CD1c-positive myeloid dendritic cell (primary cell): Measurements from ENCODE around the gene NPHP1.
"Not testable (repeated sequence)": the region's sequence is repeated elsewhere in the genome, so short reads cannot be mapped to it uniquely, and the experiment has no call there.

Source experiments
- DNase-seq: peaks from one replicate; pipeline ENCODE4 v3.0.0-alpha.2; 2016; ENCODE audit errors: extremely low spot score

Gene NPHP1

GRCh38 chr2:110197452-110197851 is 7.4 kb downstream of the NPHP1 start:
- no peak for DNase-seq

GRCh38 chr2:110190169-110190568 is 14.6 kb downstream of the NPHP1 start:
- not testable (repeated sequence) for DNase-seq

GRCh38 chr2:110182449-110182848 is 22.4 kb downstream of the NPHP1 start:
- DNase-seq: no peak

GRCh38 chr2:110180036-110180435 is 24.8 kb downstream of the NPHP1 start:
- DNase-seq: no peak

DNA sequence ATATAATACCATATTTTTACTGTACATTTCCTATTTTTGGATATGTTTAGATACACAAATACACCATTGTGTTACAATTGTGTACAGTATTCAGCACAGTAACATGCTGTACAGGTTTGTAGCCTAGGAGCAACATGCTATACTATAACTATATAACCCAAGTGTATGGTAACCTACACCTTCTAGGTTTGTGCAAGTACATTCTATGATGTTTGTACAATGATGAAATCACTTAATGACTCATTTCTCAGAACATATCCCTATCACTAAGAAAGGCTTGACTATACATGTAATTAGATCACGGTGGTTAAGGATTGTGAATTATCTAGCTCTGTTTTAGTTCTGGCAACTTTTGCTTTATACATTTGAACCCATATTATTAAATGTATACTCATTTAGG is 31.3 kb downstream of the NPHP1 start:
- no peak for DNase-seq

GRCh38 chr2:110172506-110172905 is 32.3 kb downstream of the NPHP1 start:
- no peak for DNase-seq

DNA sequence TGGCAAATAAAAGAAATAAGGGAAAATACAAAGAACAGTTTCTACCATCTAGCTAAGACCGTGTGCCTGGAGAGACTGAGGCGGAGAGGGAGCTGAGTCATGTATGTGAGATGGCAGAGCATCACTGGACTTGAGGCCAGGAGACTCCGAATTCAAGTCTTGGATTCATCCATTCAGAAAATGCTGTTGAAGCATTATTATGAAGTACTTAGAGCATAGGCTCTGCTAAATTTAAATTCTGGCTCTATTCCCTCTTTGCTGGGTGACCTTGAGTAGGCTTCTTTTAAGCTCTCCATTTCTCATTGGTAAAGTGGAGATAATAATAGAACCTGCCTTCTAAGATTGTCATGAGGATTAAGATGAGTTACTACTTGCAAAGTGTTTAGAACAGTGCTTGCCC is 34.7 kb downstream of the NPHP1 start:
- no peak for DNase-seq

- DNase-seq: no peak
Observed at GRCh38 chr2:110167326-110168000, 37.4 kb downstream of the NPHP1 start.

GRCh38 chr2:110166266-110166665 is 38.5 kb downstream of the NPHP1 start:
- no peak for DNase-seq

- DNase-seq: peak; percentile 36
Observed at GRCh38 chr2:110157153-110157793, 47.5 kb downstream of the NPHP1 start.

GRCh38 chr2:110154828-110155227 is 50.0 kb downstream of the NPHP1 start:
- not testable (repeated sequence) for DNase-seq

- DNase-seq: not testable (repeated sequence)
Observed at GRCh38 chr2:110154188-110154587, 50.6 kb downstream of the NPHP1 start.

DNA sequence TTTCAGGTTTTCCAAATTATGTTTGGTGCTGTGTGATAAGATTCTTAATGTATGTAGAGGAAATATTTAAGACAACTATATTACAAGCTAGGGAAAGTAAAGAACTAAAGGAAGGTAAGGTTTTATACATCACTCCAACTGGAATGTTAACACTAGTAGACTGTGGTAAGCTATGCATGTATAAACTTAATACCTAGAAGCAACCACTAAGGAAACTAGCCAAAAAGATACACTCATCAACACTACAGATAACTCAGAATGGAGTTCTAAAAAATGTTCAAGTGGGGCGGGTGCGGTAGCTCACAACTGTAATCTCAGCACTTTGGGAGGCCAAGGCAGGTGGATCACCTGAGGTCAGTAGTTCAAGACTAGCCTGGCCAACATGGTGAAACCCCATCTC is 51.4 kb downstream of the NPHP1 start:
- DNase-seq: no peak

- DNase-seq: no peak
Observed at GRCh38 chr2:110152943-110153342, 51.9 kb downstream of the NPHP1 start.

- DNase-seq: no peak
Observed at GRCh38 chr2:110149330-110150220, 55.2 kb downstream of the NPHP1 start.

DNA sequence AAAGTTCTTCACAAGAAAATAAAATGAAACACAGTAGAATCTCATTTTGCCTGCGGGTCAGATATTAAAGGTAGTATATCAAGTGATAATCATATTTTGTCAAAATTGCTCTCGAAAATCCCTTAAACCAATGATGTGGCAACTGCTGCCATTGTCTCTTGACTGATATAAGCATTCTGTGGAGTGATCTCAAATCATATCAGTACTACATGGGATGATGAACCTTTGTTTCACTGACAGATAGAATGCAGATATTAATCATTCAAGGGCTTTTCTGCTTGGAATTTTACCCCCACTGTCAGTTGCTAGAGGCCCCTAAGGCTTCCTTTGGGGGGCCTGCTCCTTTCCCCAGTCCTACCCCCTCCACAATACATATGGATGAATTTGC is 57.9 kb downstream of the NPHP1 start:
- no peak for DNase-seq

- DNase-seq: no peak
Observed at GRCh38 chr2:110146183-110146944, 58.4 kb downstream of the NPHP1 start.

DNA sequence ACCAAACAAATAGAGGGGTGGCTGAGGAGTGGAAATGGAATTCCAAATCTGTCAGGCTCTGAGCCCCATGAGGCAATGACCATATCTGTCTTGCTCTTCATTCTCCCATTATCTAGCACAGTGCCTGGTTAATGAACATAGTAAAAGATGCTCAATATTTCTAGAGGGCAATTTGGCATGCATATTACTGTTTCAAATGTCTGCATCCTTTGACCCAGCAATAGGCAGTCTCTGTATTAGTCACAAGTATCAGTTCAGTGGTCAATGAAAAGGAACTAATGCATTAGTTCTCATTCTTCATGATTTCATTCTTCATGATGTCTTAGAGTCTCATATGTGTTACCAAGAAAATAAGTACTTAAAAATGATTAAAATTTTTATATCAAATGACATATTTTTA is 60.8 kb downstream of the NPHP1 start:
- DNase-seq: no peak

GRCh38 chr2:110140401-110140800 is 64.4 kb downstream of the NPHP1 start:
- no peak for DNase-seq

DNA sequence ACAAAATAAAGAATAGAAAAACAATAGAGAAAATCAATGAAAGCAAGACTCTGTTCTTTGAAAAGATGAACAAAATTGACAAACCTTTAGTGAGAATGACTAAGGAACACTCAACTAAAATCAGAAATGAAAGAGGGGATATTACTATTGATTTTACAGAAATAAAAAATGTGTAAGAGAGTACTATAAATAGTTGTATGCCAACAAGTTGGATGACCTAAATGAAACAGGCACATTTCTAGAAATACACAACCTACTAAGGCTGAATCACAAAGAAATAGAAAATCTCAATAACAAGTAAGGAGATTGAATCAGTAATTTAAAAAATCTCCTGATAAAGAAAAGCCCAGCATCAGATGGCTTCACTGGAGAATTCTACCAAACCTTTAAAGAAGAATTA is 70.8 kb downstream of the NPHP1 start:
- DNase-seq: no peak

- DNase-seq: no peak
Observed at GRCh38 chr2:110131166-110131565, 73.6 kb downstream of the NPHP1 start.

DNA sequence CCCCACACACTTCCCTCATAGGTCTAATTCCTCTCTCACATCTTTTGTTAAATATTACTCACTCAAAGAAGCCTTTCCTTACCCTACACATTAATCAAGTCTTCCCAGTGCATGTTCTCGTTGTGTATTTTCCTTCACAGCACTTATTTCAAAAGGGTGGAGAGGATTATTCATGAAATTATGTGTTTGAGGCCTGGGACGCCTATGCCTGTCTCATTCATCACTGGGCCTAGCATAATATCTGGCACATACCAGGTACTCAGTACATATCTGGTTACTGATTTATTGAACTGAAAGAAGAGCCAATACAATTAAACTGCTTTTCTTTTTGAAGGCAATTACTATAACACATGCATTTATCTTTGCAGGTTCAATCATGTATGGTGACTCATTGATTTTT is 74.1 kb downstream of the NPHP1 start:
- no peak for DNase-seq
